ENCODE measurements around the gene ATXN7L1.

GRCh38 chr7:105559926-105560325 is 316.5 kb downstream of the ATXN7L1 start:
- TF ChIP-seq POLR2AphosphoS5 (IDR thresholded peaks at IDR 0.05; ENCODE audit: low read depth, low read length) (no peak), CTCF (IDR thresholded peaks at IDR 0.05) (no peak), USF2 (IDR thresholded peaks at IDR 0.05; ENCODE audit: borderline replicate concordance, low read depth, low read length) (no peak), USF1 (IDR thresholded peaks at IDR 0.05; ENCODE audit: borderline replicate concordance, low read depth) (no peak), MXI1 (IDR thresholded peaks at IDR 0.05; ENCODE audit: low read depth, low read length) (no peak), RFX5 (IDR thresholded peaks at IDR 0.05; ENCODE audit: low read length) (no peak), SMC3 (IDR thresholded peaks at IDR 0.05; ENCODE audit: low read depth, low read length) (no peak), JUND (IDR thresholded peaks at IDR 0.05) (no peak), CHD2 (IDR thresholded peaks at IDR 0.05; ENCODE audit: low read length, partially characterized antibody) (no peak), NRF1 (IDR thresholded peaks at IDR 0.05; ENCODE audit: low read depth, low read length) (no peak), SIN3A (IDR thresholded peaks at IDR 0.05; ENCODE audit: borderline replicate concordance, low read depth, low read length) (no peak), YY1 (IDR thresholded peaks at IDR 0.05; ENCODE audit: low read depth) (no peak), RCOR1 (IDR thresholded peaks at IDR 0.05; ENCODE audit: low read length) (no peak)

Measured in SK-N-SH (cell line).